Measurements from ENCODE around the gene RHOC.

DNA sequence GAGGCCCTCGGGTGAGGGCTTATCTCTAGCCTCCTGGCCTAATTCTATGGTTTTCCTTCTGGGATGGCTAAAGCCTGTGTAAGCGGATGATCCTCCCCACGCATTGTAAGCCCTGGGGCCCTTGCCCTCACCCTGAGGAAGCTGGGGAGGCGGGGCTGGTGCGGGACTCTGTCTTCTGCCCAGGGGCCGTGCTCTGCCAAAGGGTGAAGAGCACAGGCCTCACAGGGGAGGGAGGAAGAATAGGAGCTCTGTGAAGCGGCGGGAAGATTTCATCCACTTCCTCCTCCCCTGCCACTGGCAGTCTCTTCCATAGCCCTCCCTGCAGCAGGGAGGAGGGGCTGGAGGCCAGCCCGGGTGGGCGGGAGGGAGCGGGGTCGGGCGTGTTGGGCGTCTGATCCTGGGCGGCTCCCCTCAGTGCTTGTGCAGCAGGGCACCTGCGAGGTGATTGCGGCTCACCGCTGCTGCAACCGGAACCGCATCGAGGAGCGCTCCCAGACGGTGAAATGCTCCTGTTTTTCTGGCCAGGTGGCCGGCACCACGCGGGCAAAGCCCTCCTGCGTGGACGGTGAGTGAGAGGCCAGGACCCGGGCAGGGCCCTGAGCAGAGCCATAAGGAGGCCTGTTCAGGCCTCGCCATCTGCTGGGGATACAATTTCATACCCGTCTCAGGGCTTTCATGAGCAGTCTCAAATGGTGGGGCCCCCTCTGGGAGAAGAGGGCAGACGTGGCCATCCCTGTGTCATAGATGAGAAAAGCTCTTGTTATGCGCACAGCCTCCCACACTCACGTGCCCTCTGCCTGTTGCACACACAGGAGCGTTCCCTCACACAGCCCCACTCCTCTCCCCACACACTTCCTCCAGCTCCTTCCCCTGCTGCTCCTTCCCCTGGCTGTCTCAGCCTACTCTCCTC lies 15.9 kb upstream of the RHOC start:
- TF ChIP-seq, protein P1, sequence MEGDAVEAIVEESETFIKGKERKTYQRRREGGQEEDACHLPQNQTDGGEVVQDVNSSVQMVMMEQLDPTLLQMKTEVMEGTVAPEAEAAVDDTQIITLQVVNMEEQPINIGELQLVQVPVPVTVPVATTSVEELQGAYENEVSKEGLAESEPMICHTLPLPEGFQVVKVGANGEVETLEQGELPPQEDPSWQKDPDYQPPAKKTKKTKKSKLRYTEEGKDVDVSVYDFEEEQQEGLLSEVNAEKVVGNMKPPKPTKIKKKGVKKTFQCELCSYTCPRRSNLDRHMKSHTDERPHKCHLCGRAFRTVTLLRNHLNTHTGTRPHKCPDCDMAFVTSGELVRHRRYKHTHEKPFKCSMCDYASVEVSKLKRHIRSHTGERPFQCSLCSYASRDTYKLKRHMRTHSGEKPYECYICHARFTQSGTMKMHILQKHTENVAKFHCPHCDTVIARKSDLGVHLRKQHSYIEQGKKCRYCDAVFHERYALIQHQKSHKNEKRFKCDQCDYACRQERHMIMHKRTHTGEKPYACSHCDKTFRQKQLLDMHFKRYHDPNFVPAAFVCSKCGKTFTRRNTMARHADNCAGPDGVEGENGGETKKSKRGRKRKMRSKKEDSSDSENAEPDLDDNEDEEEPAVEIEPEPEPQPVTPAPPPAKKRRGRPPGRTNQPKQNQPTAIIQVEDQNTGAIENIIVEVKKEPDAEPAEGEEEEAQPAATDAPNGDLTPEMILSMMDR (IDR thresholded peaks at IDR 0.05; ENCODE audit: insufficient read depth, low read length) = no peak
- TF ChIP-seq, protein P2, sequence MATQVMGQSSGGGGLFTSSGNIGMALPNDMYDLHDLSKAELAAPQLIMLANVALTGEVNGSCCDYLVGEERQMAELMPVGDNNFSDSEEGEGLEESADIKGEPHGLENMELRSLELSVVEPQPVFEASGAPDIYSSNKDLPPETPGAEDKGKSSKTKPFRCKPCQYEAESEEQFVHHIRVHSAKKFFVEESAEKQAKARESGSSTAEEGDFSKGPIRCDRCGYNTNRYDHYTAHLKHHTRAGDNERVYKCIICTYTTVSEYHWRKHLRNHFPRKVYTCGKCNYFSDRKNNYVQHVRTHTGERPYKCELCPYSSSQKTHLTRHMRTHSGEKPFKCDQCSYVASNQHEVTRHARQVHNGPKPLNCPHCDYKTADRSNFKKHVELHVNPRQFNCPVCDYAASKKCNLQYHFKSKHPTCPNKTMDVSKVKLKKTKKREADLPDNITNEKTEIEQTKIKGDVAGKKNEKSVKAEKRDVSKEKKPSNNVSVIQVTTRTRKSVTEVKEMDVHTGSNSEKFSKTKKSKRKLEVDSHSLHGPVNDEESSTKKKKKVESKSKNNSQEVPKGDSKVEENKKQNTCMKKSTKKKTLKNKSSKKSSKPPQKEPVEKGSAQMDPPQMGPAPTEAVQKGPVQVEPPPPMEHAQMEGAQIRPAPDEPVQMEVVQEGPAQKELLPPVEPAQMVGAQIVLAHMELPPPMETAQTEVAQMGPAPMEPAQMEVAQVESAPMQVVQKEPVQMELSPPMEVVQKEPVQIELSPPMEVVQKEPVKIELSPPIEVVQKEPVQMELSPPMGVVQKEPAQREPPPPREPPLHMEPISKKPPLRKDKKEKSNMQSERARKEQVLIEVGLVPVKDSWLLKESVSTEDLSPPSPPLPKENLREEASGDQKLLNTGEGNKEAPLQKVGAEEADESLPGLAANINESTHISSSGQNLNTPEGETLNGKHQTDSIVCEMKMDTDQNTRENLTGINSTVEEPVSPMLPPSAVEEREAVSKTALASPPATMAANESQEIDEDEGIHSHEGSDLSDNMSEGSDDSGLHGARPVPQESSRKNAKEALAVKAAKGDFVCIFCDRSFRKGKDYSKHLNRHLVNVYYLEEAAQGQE (IDR thresholded peaks at IDR 0.05; ENCODE audit: insufficient replicate concordance, low read depth) = no peak
- TF ChIP-seq GABPA (IDR thresholded peaks at IDR 0.05; ENCODE audit: low read depth) = no peak
- TF ChIP-seq SPI1 (IDR thresholded peaks at IDR 0.05; ENCODE audit: borderline replicate concordance, low read depth) = peak; percentile 70
- 0 out of 2 replicates have a peak, but pooled peaks have one; percentile 26 for TF ChIP-seq POLR2AphosphoS5 (IDR thresholded peaks at IDR 0.05; ENCODE audit: low read depth)

Measured in HL-60 (cell line).